HepG2 (cell line): Measurements from ENCODE around the gene LILRB5. TPM values are rescaled to one million over a fixed set of nuclear protein-coding genes. Genes with fewer than 3 reads are reported as not detected.

Experiments
- AKNA ChIP-seq: sonication (generic); formaldehyde crosslinking; IDR thresholded peaks from 2 replicates; pipeline ENCODE4 v1.4.0; 2020; ENCODE audit warnings: missing genetic modification reagents, borderline replicate concordance
- BRCA1 ChIP-seq: sonication (generic); formaldehyde crosslinking; IDR thresholded peaks from 2 replicates; pipeline ENCODE4 v1.4.0; 2020; ENCODE audit warnings: missing genetic modification reagents
- GATAD2A ChIP-seq: IDR thresholded peaks from 2 replicates; pipeline ENCODE4 v1.6.1; 2016
- JARID2 ChIP-seq: sonication (generic); formaldehyde crosslinking; IDR thresholded peaks from 2 replicates; pipeline ENCODE4 v1.8.1; 2023; ENCODE audit warnings: missing genetic modification reagents, inconsistent platforms; ENCODE audit not compliant: insufficient replicate concordance
- PHF21A ChIP-seq: sonication (generic); formaldehyde crosslinking; IDR thresholded peaks from 2 replicates; pipeline ENCODE4 v1.5.0; 2020; ENCODE audit warnings: mild to moderate bottlenecking, missing genetic modification reagents
- POLR2AphosphoS5 ChIP-seq: IDR thresholded peaks from 2 replicates; pipeline ENCODE4 v1.6.1; 2012; ENCODE audit warnings: low read depth, low read length
- SOX6 ChIP-seq, 2 experiments: fragments of 450-650 bp in 1 of 2; sonication (generic) in 1 of 2; formaldehyde crosslinking in 1 of 2; IDR thresholded peaks; 2 replicates each; pipeline versions ENCODE4 v1.4.0 to v1.6.1; 2017 to 2020; ENCODE audit warnings: antibody characterized with exemption in 1 of 2, mild to moderate bottlenecking in 1 of 2, missing genetic modification reagents in 1 of 2
- ZNF337 ChIP-seq: sonication (generic); formaldehyde crosslinking; IDR thresholded peaks from 2 replicates; pipeline ENCODE4 v1.5.1; 2020; ENCODE audit warnings: missing genetic modification reagents, low read depth, mild to moderate bottlenecking, borderline replicate concordance
- ZNF34 ChIP-seq: sonication (generic); formaldehyde crosslinking; IDR thresholded peaks from 2 replicates; pipeline ENCODE4 v1.4.0; 2020; ENCODE audit warnings: mild to moderate bottlenecking, missing genetic modification reagents, borderline replicate concordance
- polyA plus RNA-seq, 8 experiments: library from polyadenylated mRNA; depleted of rRNA in 3 of 8; stranded (reverse) in 7 of 8; unstranded in 1 of 8; fragments of >200 nt; fragmentation: Illumina TruSeq in 4 of 8; extraction: Trizol in 4 of 8; gene quantifications; 2 replicates each; pipeline versions ENCODE4 v1.2.1 to v1.2.3, GENCODE V29; 2011 to 2016; ENCODE audit warnings: low read depth in 4 of 8, missing spikeins in 1 of 8, mixed read lengths in 1 of 8; ENCODE audit not compliant: insufficient read depth in 1 of 8
- total RNA-seq, 5 experiments: library from RNA; depleted of rRNA; stranded (reverse); fragments of >200 nt; fragmentation: Illumina TruSeq; extraction: Trizol; gene quantifications; 2 replicates each; pipeline ENCODE4 v1.2.3, GENCODE V29; 2016; ENCODE audit warnings: low read depth in 1 of 5
- TF ChIP-seq, protein P1 (sequence below): sonication (generic); formaldehyde crosslinking; IDR thresholded peaks from 2 replicates; pipeline ENCODE4 v1.5.0; 2020; ENCODE audit warnings: mild to moderate bottlenecking, missing genetic modification reagents
- TF ChIP-seq, protein P2 (sequence below): sonication (generic); formaldehyde crosslinking; IDR thresholded peaks from 2 replicates; pipeline ENCODE4 v1.4.0; 2020; ENCODE audit warnings: missing genetic modification reagents
- TF ChIP-seq, protein P3 (sequence below): sonication (generic); formaldehyde crosslinking; IDR thresholded peaks from 2 replicates; pipeline ENCODE4 v1.4.0; 2020; ENCODE audit warnings: missing genetic modification reagents
- TF ChIP-seq, protein P4 (sequence below): sonication (generic); formaldehyde crosslinking; IDR thresholded peaks from 2 replicates; pipeline ENCODE4 v1.9.0; 2021; ENCODE audit warnings: missing genetic modification reagents, borderline replicate concordance
- TF ChIP-seq, protein P5 (sequence below): sonication (generic); formaldehyde crosslinking; IDR thresholded peaks from 2 replicates; pipeline ENCODE4 v1.5.1; 2020; ENCODE audit warnings: missing genetic modification reagents, mild to moderate bottlenecking, borderline replicate concordance

Gene LILRB5
- total and polyA plus RNA-seq, 2 of the 13 experiments (the other 11 are each of a cell fraction or from before 2014, with no cell fraction given): not detected

DNA sequence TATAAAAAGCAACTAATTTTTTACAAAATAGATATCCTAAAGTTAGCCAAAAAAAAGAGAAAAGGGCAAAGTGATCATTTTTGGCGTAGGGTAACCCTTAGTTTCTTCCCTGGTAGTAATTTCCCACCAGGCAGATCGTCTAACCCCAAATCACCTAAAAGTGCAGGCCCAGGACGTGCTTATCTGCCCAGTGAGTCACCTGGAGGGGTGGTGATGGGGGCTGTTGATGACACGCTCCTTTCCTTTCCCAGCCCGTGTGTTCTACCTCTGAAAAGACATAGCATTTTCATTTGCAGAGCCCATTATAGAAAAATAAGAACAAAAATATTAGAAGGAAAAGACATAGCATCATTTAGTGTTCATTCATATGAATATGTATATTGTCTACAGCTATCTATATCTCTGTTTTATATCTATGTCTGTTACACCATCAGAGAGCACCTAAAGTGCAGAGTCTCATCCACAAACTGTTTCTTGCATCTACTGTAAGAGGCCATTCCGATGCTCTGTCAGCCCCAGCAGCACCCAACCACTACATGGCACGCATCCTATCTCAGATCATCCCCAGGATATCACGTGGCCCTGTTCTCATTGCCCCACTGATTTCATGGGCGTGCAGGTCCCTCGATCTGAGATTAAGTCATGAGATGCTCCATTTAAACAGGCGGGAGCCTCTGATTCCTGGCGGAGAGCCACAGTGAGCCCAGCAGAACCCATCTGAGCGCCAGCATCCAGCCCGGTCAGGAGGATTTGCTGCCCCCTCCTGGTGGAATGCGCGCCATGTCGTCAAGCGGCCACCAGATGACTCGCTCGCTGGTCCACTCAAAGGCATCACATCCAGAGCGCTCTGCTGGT is 25.8 kb downstream of the LILRB5 start (continued):
- TF ChIP-seq BRCA1 (CRISPR knock-in tag) (no peak), AKNA (CRISPR knock-in tag) (no peak), ZNF34 (CRISPR knock-in tag) (no peak), SOX6 (IDR thresholded peaks at IDR 0.05) (no peak), SOX6 (CRISPR knock-in tag; IDR thresholded peaks at IDR 0.05) (peak; percentile 53), ZNF337 (no peak), JARID2 (no peak), PHF21A (CRISPR knock-in tag) (no peak), GATAD2A (CRISPR knock-in tag) (peak; percentile 26; the same call in 1 of the 2 replicates), POLR2AphosphoS5 (no peak)
- TF ChIP-seq, protein P1, sequence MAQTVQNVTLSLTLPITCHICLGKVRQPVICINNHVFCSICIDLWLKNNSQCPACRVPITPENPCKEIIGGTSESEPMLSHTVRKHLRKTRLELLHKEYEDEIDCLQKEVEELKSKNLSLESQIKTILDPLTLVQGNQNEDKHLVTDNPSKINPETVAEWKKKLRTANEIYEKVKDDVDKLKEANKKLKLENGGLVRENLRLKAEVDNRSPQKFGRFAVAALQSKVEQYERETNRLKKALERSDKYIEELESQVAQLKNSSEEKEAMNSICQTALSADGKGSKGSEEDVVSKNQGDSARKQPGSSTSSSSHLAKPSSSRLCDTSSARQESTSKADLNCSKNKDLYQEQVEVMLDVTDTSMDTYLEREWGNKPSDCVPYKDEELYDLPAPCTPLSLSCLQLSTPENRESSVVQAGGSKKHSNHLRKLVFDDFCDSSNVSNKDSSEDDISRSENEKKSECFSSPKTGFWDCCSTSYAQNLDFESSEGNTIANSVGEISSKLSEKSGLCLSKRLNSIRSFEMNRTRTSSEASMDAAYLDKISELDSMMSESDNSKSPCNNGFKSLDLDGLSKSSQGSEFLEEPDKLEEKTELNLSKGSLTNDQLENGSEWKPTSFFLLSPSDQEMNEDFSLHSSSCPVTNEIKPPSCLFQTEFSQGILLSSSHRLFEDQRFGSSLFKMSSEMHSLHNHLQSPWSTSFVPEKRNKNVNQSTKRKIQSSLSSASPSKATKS (CRISPR knock-in tag): no peak
- TF ChIP-seq, protein P2, sequence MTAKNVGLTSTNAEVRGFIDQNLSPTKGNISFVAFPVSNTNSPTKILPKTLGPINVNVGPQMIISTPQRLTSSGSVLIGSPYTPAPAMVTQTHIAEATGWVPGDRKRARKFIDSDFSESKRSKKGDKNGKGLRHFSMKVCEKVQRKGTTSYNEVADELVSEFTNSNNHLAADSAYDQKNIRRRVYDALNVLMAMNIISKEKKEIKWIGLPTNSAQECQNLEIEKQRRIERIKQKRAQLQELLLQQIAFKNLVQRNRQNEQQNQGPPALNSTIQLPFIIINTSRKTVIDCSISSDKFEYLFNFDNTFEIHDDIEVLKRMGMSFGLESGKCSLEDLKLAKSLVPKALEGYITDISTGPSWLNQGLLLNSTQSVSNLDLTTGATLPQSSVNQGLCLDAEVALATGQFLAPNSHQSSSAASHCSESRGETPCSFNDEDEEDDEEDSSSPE (CRISPR knock-in tag): 0 out of 2 replicates have a peak, but pooled peaks have one; percentile 47
- TF ChIP-seq, protein P3, sequence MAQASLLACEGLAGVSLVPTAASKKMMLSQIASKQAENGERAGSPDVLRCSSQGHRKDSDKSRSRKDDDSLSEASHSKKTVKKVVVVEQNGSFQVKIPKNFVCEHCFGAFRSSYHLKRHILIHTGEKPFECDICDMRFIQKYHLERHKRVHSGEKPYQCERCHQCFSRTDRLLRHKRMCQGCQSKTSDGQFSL (CRISPR knock-in tag): no peak
- TF ChIP-seq, protein P4, sequence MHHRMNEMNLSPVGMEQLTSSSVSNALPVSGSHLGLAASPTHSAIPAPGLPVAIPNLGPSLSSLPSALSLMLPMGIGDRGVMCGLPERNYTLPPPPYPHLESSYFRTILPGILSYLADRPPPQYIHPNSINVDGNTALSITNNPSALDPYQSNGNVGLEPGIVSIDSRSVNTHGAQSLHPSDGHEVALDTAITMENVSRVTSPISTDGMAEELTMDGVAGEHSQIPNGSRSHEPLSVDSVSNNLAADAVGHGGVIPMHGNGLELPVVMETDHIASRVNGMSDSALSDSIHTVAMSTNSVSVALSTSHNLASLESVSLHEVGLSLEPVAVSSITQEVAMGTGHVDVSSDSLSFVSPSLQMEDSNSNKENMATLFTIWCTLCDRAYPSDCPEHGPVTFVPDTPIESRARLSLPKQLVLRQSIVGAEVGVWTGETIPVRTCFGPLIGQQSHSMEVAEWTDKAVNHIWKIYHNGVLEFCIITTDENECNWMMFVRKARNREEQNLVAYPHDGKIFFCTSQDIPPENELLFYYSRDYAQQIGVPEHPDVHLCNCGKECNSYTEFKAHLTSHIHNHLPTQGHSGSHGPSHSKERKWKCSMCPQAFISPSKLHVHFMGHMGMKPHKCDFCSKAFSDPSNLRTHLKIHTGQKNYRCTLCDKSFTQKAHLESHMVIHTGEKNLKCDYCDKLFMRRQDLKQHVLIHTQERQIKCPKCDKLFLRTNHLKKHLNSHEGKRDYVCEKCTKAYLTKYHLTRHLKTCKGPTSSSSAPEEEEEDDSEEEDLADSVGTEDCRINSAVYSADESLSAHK (CRISPR knock-in tag): no peak
- TF ChIP-seq, protein P5, sequence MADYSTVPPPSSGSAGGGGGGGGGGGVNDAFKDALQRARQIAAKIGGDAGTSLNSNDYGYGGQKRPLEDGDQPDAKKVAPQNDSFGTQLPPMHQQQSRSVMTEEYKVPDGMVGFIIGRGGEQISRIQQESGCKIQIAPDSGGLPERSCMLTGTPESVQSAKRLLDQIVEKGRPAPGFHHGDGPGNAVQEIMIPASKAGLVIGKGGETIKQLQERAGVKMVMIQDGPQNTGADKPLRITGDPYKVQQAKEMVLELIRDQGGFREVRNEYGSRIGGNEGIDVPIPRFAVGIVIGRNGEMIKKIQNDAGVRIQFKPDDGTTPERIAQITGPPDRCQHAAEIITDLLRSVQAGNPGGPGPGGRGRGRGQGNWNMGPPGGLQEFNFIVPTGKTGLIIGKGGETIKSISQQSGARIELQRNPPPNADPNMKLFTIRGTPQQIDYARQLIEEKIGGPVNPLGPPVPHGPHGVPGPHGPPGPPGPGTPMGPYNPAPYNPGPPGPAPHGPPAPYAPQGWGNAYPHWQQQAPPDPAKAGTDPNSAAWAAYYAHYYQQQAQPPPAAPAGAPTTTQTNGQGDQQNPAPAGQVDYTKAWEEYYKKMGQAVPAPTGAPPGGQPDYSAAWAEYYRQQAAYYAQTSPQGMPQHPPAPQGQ: no peak
